Measurements from ENCODE around the gene NEURL3.
"Not testable (repeated sequence)": the region's sequence is repeated elsewhere in the genome, so short reads cannot be mapped to it uniquely, and the experiment has no call there.

NEURL3 gene, protein sequence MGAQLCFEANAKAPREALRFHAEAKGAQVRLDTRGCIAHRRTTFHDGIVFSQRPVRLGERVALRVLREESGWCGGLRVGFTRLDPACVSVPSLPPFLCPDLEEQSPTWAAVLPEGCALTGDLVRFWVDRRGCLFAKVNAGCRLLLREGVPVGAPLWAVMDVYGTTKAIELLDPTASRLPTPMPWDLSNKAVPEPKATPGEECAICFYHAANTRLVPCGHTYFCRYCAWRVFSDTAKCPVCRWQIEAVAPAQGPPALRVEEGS

DNA sequence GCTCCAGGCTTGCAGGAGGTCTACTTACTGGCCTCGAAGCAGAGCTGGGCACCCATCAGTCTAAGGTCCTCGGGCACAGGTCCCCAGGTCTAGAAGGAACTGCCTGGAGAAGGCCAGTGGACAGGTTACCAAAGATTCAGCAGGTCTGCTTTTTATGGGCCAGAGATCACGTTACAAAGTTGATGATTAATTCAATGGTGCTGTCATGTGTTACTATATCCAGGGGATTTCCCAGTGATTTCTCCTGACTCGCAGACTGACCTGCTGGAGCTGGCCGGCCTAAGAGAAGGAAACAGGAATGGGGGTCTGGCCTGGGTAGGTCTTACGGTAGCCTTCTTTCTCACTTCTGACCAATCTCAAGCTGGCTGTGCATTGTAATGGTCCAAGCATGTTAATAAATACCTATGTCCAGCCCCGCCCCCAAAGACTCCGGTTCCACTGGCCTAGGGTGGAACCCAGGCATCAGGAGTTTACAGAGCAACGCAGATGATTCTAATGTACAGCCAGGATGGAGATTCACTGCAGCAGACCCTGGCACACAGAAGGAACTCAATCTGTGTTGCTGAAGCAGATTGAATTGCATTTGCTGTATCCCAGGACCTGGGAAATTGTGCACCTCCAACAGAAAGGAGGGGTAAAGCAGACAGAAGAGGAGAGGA, at the start of gene NEURL3:
Gene NEURL3, minus strand, starts transcription at position 127 of the 659 bp plus-strand sequence. Its CDS starts 71 bp downstream, at position 56.
- TF ChIP-seq, protein P1, sequence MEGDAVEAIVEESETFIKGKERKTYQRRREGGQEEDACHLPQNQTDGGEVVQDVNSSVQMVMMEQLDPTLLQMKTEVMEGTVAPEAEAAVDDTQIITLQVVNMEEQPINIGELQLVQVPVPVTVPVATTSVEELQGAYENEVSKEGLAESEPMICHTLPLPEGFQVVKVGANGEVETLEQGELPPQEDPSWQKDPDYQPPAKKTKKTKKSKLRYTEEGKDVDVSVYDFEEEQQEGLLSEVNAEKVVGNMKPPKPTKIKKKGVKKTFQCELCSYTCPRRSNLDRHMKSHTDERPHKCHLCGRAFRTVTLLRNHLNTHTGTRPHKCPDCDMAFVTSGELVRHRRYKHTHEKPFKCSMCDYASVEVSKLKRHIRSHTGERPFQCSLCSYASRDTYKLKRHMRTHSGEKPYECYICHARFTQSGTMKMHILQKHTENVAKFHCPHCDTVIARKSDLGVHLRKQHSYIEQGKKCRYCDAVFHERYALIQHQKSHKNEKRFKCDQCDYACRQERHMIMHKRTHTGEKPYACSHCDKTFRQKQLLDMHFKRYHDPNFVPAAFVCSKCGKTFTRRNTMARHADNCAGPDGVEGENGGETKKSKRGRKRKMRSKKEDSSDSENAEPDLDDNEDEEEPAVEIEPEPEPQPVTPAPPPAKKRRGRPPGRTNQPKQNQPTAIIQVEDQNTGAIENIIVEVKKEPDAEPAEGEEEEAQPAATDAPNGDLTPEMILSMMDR (IDR thresholded peaks at IDR 0.05): no peak
- peaks cover 27% of the 10 kb centered on the region for H3K27me3 ChIP-seq
- H3K36me3 ChIP-seq: no peaks in the 10 kb centered on the region
- H3K4me1 ChIP-seq (ENCODE audit: control insufficient read depth in 1 of 2, insufficient read depth in 1 of 2, low read depth in 1 of 2, low read length in 1 of 2): peaks cover 5 to 16% of the 10 kb centered on the region in 2 experiments
- H3K9me3 ChIP-seq: no peaks in the 10 kb centered on the region
- H3K4me3 ChIP-seq (ENCODE audit: low read depth in 1 of 2, low read length in 1 of 2): no peak within 1 kb of the TSS
- H3K27ac ChIP-seq: no peak within 1 kb of the TSS

DNA sequence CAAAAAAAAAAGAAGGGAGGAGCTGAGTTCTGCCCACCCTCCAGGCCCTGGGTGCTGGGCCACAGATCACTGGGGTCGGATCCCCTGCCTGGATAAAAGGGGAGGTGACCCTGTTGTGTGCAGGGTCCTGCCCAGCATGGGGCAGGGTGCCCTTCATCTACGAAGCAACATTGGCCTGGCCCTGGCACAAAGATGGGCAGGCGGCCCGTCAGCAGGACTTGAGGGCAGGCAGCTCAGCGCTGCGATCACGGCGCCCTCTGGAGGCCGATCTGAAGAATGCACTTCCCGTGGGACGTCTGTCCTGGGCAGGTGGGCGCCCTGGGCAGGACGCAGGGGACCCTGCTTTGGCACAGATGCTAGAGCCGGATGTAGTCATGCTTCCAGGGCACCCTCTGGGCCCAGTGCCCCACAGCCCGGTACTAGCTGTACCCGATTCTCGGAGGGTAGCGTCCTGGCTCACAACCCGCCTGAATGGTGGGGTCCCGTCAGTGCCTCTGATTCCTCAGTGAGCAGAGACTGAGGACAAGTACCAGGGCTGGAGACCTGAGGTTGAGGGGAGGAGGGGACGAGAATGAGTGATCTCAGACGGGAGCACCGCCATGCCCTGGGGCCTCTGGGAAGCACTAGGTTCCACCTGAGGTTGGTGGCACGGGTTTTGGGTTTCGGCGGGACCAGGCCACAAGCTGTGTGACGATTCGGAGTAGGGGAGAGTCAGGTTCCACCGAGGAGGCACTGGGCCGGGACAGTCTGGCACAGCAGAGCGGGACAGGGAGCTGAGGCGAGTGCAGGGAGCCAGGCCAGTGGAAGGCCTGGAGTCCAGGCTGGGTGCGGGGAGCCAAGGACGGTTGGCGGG, 49.4 kb upstream of the NEURL3 start:
- TF ChIP-seq, protein P1 (IDR thresholded peaks at IDR 0.05): peak; percentile 90
- Histone ChIP-seq H3K4me3 (ENCODE audit: low read depth in 1 of 2, low read length in 1 of 2) (no peak overlapping the region), H3K27ac (peak overlapping the region; percentile 23), H3K36me3 (peaks cover 45% of the 10 kb centered on the region), H3K27me3 (no peaks in the 10 kb centered on the region), H3K9me3 (no peaks in the 10 kb centered on the region), H3K4me1 (ENCODE audit: control insufficient read depth in 1 of 2, insufficient read depth in 1 of 2, low read depth in 1 of 2, low read length in 1 of 2) (peaks cover 5% of the 10 kb centered on the region in 2 experiments)

DNA sequence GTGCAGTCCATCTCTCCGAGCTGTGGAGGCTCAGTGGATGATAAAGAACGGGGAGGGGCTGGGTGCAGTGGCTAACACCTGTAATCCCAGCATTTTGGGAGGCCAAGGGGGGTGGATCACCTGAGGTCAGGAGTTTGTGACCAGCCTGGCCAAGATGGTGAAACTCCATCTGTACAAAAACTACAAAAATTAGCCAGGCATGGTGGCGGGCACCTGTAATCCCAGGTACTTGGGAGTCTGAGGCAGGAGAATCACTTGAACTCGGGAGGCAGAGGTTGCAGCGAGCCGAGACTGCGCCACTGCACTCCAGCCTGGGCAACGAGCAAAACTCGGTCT, 48.8 kb upstream of the NEURL3 start:
- H3K36me3 ChIP-seq: peaks cover 50% of the 10 kb centered on the region
- H3K9me3 ChIP-seq; H3K4me1 ChIP-seq (ENCODE audit: control insufficient read depth in 1 of 2, insufficient read depth in 1 of 2, low read depth in 1 of 2, low read length in 1 of 2); H3K27me3 ChIP-seq; H3K4me3 ChIP-seq (ENCODE audit: low read depth in 1 of 2, low read length in 1 of 2): not testable (repeated sequence)
- peak overlapping the region; percentile 23 for H3K27ac ChIP-seq

DNA sequence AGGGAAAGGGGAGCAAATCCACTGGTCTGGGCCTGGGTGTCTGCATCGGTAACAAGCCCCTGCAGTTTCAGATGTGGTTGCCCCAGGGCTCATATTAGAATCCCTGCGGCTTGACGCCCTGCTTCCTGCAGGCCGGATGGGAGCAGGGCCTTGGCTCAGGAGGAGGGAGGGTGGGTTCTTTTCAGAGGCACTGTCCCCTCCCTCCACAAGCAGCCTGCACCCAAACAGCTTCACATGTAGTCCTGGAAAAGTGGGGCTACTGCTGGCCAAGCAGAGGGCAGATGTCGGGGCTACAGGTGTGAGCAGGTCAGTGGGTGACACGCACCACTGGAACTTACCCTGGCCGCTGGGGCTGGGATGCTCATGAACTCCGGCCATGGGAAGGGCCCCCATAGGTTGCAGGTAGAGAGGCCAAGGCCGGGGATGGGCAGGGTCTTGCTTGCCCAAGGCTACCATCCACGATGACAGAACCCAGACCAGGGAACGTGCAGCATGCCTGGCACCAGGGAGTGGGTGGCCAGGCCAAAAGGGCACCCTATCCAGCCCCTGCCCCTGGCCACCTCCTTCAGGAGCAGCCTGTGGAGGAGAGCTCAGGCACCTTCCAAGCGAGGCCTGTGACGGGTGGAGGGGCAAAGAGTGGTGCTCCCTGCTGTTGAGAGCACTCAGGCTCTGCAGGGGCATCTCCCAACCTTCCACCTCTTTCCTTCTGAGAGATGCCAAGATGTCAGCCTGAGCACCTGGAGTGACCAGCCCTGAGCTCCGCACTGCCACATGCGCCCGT, 48.2 kb upstream of the NEURL3 start:
- peaks cover 56% of the 10 kb centered on the region for H3K36me3 ChIP-seq
- H3K27me3 ChIP-seq: no peaks in the 10 kb centered on the region
- H3K27ac ChIP-seq: peak overlapping the region; percentile 23
- H3K4me3 ChIP-seq (ENCODE audit: low read depth in 1 of 2, low read length in 1 of 2): no peak overlapping the region
- peaks cover 5% of the 10 kb centered on the region in 2 experiments for H3K4me1 ChIP-seq (ENCODE audit: control insufficient read depth in 1 of 2, insufficient read depth in 1 of 2, low read depth in 1 of 2, low read length in 1 of 2)
- H3K9me3 ChIP-seq: no peaks in the 10 kb centered on the region
- TF ChIP-seq, protein P1 (IDR thresholded peaks at IDR 0.05): no peak

DNA sequence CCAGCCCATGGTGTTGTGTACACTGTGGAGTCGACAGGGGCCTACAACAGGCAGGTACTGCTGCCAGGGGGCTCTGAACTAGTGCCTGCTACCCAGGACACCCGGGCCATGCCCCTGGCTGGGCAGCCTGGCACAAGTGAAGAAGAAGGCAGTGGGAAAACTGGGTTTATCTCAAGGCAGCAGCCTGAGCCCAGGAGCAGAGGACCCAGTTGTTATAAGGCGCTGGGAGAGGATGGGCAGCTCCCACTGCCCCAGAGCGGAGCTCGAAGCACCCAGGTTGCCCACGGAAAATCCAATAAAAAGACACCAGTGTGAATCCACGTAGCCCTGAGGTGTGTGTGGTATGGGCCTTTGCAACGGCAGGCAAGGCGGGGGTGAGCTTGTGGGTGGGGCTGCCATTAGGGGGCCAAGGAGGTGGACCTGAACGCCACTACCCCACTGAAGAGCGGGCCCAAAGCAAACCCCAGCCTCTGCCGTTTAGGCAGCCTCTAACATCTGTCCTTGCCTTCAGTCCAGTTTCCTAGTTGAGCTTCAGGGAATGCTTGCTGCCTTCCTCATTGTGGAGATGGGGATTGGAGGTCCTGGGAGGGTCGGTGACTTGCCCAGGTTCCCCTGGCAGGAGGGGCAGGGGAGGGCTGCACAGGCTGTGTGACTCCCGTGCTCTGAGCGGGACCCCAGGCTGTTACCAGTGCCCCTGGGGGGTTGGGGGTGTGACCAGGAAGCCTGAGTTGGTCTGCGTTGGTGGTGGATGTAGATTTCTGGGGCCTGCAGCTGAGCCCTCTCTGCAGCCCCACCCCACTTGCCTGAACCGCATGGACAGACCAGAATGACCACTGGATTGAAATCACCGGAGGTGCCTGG, 47.4 kb upstream of the NEURL3 start:
- Histone ChIP-seq H3K27me3 (no peaks in the 10 kb centered on the region), H3K36me3 (peaks cover 64% of the 10 kb centered on the region), H3K27ac (no peak overlapping the region)

More for the DNA sequence above, 47.4 kb upstream of the NEURL3 start:
- Histone ChIP-seq H3K4me1 (ENCODE audit: control insufficient read depth in 1 of 2, insufficient read depth in 1 of 2, low read depth in 1 of 2, low read length in 1 of 2) (peaks cover 5% of the 10 kb centered on the region in 2 experiments), H3K9me3 (no peaks in the 10 kb centered on the region), H3K4me3 (ENCODE audit: low read depth in 1 of 2, low read length in 1 of 2) (no peak overlapping the region)
- TF ChIP-seq, protein P1 (IDR thresholded peaks at IDR 0.05): no peak

All from neutrophil (primary cell).